H1 (cell line): ENCODE results near the gene ZNF414. TPM values are rescaled to one million over a fixed set of nuclear protein-coding genes. Genes with fewer than 3 reads are reported as not detected.

Source experiments
- CREB1 ChIP-seq: IDR thresholded peaks from 2 replicates; pipeline ENCODE4 v1.6.1; 2012; ENCODE audit warnings: inconsistent platforms
- EGR1 ChIP-seq: IDR thresholded peaks from 2 replicates; pipeline ENCODE4 v1.6.1; 2011; ENCODE audit warnings: low read depth, low read length, borderline replicate concordance
- JUND ChIP-seq: IDR thresholded peaks from 2 replicates; pipeline ENCODE4 v1.6.1; 2011; ENCODE audit warnings: mild to moderate bottlenecking, improper control_type of control experiment, low read length
- KDM1A ChIP-seq: fragments of 200-600, 300-600 bp; sonication (generic); IDR thresholded peaks from 2 replicates; pipeline ENCODE4 v1.7.1; 2016; ENCODE audit warnings: mild to moderate bottlenecking, low read length, borderline replicate concordance
- RAD21 ChIP-seq, 2 experiments: IDR thresholded peaks in 1 of 2; conservative IDR thresholded peaks in 1 of 2; 2 replicates each; pipeline ENCODE4 v1.6.1; 2011; ENCODE audit warnings: low read depth in 2 of 2, low read length in 2 of 2, improper control_type of control experiment in 1 of 2, inconsistent platforms in 1 of 2, mild to moderate bottlenecking in 1 of 2, moderate library complexity in 1 of 2
- SIN3A ChIP-seq, 2 experiments: IDR thresholded peaks in 1 of 2; conservative IDR thresholded peaks in 1 of 2; 2 replicates each; pipeline ENCODE4 v1.6.1; 2011 to 2012; ENCODE audit warnings: low read length in 2 of 2, improper control_type of control experiment in 1 of 2, low read depth in 1 of 2, mild to moderate bottlenecking in 1 of 2
- SRF ChIP-seq: IDR thresholded peaks from 2 replicates; pipeline ENCODE4 v1.6.1; 2011; ENCODE audit warnings: mild to moderate bottlenecking, low read depth, low read length, moderate library complexity
- TBP ChIP-seq: IDR thresholded peaks from 2 replicates; pipeline ENCODE4 v1.6.1; 2011; ENCODE audit warnings: low read depth, low read length, improper control_type of control experiment
- polyA plus RNA-seq, 7 experiments: library from polyadenylated mRNA; depleted of rRNA in 3 of 7; stranded (reverse) in 5 of 7; unstranded in 2 of 7; fragments of >200 nt in 5 of 7; fragments of 200-250 nt in 2 of 7; gene quantifications; 1 replicate in 5 of 7; 2 replicates in 1 of 7; 4 replicates in 1 of 7; pipeline versions ENCODE4 v1.2.1 to v1.2.3, GENCODE V29; 2011 to 2013; ENCODE audit warnings: missing spikeins in 2 of 7, mixed read lengths in 2 of 7
- total RNA-seq: library from RNA; stranded (reverse); fragmentation: NEBNext Ultra II Directional; extraction: Animal tissue kit (Norgen Biotek cat#: 25700); gene quantifications from 2 replicates; pipeline ENCODE4 v1.2.1, GENCODE V29; 2021
- TF ChIP-seq, protein P1 (sequence below): fragments of 300-600 bp; sonication (generic); IDR thresholded peaks from 2 replicates; pipeline ENCODE4 v1.7.1; 2012; ENCODE audit warnings: low read length, moderate library complexity, mild to moderate bottlenecking, inconsistent platforms; ENCODE audit not compliant: insufficient replicate concordance
- TF ChIP-seq, protein P2 (sequence below): IDR thresholded peaks from 2 replicates; pipeline ENCODE4 v1.6.1; 2012; ENCODE audit warnings: inconsistent platforms
- TF ChIP-seq, protein P3 (sequence below): IDR thresholded peaks from 2 replicates; pipeline ENCODE4 v1.6.1; 2011; ENCODE audit warnings: low read length, improper control_type of control experiment

The ZNF414 gene
- total and polyA plus RNA-seq, 2 of the 8 experiments (the other 6 are each of a cell fraction or from before 2014, with no cell fraction given), result 9.7 to 26.8 TPM

DNA sequence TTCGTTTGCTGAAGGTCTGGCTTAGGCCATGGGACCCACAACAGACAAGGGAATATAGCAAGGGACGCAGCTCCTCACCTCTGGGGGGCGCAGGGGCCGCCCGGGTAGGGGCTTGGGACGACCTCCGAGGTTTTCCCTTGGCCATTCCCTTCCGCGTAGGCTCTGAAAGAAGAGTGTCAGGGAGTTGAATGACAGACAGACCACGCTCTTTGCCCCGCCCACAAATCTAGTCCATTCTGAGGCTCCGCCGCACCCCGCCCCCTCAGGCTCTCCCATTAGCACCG, 11.4 kb upstream of the ZNF414 start (continued):
- TF ChIP-seq, protein P1, sequence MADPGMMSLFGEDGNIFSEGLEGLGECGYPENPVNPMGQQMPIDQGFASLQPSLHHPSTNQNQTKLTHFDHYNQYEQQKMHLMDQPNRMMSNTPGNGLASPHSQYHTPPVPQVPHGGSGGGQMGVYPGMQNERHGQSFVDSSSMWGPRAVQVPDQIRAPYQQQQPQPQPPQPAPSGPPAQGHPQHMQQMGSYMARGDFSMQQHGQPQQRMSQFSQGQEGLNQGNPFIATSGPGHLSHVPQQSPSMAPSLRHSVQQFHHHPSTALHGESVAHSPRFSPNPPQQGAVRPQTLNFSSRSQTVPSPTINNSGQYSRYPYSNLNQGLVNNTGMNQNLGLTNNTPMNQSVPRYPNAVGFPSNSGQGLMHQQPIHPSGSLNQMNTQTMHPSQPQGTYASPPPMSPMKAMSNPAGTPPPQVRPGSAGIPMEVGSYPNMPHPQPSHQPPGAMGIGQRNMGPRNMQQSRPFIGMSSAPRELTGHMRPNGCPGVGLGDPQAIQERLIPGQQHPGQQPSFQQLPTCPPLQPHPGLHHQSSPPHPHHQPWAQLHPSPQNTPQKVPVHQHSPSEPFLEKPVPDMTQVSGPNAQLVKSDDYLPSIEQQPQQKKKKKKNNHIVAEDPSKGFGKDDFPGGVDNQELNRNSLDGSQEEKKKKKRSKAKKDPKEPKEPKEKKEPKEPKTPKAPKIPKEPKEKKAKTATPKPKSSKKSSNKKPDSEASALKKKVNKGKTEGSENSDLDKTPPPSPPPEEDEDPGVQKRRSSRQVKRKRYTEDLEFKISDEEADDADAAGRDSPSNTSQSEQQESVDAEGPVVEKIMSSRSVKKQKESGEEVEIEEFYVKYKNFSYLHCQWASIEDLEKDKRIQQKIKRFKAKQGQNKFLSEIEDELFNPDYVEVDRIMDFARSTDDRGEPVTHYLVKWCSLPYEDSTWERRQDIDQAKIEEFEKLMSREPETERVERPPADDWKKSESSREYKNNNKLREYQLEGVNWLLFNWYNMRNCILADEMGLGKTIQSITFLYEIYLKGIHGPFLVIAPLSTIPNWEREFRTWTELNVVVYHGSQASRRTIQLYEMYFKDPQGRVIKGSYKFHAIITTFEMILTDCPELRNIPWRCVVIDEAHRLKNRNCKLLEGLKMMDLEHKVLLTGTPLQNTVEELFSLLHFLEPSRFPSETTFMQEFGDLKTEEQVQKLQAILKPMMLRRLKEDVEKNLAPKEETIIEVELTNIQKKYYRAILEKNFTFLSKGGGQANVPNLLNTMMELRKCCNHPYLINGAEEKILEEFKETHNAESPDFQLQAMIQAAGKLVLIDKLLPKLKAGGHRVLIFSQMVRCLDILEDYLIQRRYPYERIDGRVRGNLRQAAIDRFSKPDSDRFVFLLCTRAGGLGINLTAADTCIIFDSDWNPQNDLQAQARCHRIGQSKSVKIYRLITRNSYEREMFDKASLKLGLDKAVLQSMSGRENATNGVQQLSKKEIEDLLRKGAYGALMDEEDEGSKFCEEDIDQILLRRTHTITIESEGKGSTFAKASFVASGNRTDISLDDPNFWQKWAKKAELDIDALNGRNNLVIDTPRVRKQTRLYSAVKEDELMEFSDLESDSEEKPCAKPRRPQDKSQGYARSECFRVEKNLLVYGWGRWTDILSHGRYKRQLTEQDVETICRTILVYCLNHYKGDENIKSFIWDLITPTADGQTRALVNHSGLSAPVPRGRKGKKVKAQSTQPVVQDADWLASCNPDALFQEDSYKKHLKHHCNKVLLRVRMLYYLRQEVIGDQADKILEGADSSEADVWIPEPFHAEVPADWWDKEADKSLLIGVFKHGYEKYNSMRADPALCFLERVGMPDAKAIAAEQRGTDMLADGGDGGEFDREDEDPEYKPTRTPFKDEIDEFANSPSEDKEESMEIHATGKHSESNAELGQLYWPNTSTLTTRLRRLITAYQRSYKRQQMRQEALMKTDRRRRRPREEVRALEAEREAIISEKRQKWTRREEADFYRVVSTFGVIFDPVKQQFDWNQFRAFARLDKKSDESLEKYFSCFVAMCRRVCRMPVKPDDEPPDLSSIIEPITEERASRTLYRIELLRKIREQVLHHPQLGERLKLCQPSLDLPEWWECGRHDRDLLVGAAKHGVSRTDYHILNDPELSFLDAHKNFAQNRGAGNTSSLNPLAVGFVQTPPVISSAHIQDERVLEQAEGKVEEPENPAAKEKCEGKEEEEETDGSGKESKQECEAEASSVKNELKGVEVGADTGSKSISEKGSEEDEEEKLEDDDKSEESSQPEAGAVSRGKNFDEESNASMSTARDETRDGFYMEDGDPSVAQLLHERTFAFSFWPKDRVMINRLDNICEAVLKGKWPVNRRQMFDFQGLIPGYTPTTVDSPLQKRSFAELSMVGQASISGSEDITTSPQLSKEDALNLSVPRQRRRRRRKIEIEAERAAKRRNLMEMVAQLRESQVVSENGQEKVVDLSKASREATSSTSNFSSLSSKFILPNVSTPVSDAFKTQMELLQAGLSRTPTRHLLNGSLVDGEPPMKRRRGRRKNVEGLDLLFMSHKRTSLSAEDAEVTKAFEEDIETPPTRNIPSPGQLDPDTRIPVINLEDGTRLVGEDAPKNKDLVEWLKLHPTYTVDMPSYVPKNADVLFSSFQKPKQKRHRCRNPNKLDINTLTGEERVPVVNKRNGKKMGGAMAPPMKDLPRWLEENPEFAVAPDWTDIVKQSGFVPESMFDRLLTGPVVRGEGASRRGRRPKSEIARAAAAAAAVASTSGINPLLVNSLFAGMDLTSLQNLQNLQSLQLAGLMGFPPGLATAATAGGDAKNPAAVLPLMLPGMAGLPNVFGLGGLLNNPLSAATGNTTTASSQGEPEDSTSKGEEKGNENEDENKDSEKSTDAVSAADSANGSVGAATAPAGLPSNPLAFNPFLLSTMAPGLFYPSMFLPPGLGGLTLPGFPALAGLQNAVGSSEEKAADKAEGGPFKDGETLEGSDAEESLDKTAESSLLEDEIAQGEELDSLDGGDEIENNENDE, result no peak
- TF ChIP-seq SRF (no peak), KDM1A (no peak), JUND (no peak), TBP (no peak), SIN3A (conservative IDR thresholded peaks at IDR 0.05 in 1 of 2, IDR thresholded peaks at IDR 0.05 in 1 of 2; ENCODE audit: low read depth in 1 of 2, low read length in 2 of 2) (peak in 1 of 2 experiments; percentile 59; a peak in 1 of 4 replicates), EGR1 (no peak), RAD21 (IDR thresholded peaks at IDR 0.05 in 1 of 2, conservative IDR thresholded peaks at IDR 0.05 in 1 of 2; ENCODE audit: low read depth in 2 of 2, low read length in 2 of 2) (peak; percentile 46 to 53), CREB1 (peak; percentile 62)
- TF ChIP-seq, protein P2, sequence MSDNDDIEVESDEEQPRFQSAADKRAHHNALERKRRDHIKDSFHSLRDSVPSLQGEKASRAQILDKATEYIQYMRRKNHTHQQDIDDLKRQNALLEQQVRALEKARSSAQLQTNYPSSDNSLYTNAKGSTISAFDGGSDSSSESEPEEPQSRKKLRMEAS, result peak; percentile 27; the same call in 1 of the 2 replicates
- TF ChIP-seq, protein P3, sequence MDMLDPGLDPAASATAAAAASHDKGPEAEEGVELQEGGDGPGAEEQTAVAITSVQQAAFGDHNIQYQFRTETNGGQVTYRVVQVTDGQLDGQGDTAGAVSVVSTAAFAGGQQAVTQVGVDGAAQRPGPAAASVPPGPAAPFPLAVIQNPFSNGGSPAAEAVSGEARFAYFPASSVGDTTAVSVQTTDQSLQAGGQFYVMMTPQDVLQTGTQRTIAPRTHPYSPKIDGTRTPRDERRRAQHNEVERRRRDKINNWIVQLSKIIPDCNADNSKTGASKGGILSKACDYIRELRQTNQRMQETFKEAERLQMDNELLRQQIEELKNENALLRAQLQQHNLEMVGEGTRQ, result no peak
